DOHH2 (cell line): ENCODE measurements around the gene FOXK2.

Experiments
- EZH2phosphoT487 ChIP-seq: fragments of 200-600 bp; sonication (generic); IDR thresholded peaks from 2 replicates; pipeline ENCODE4 v1.6.1; 2017; ENCODE audit warnings: borderline replicate concordance, mild to moderate bottlenecking, antibody characterized with exemption, low read length, moderate library complexity, mixed read lengths
- TF ChIP-seq, protein P1 (sequence below): fragments of 200-600 bp; sonication (generic); IDR thresholded peaks from one replicate; pipeline ENCODE4 v1.5.1; 2014; ENCODE audit warnings: antibody characterized with exemption, mild to moderate bottlenecking, low read depth, low read length; ENCODE audit not compliant: poor library complexity, severe bottlenecking

GRCh38 chr17:82483204-82483660 is 36.3 kb upstream of the FOXK2 start:
- no peak for TF ChIP-seq EZH2phosphoT487
- TF ChIP-seq, protein P1, sequence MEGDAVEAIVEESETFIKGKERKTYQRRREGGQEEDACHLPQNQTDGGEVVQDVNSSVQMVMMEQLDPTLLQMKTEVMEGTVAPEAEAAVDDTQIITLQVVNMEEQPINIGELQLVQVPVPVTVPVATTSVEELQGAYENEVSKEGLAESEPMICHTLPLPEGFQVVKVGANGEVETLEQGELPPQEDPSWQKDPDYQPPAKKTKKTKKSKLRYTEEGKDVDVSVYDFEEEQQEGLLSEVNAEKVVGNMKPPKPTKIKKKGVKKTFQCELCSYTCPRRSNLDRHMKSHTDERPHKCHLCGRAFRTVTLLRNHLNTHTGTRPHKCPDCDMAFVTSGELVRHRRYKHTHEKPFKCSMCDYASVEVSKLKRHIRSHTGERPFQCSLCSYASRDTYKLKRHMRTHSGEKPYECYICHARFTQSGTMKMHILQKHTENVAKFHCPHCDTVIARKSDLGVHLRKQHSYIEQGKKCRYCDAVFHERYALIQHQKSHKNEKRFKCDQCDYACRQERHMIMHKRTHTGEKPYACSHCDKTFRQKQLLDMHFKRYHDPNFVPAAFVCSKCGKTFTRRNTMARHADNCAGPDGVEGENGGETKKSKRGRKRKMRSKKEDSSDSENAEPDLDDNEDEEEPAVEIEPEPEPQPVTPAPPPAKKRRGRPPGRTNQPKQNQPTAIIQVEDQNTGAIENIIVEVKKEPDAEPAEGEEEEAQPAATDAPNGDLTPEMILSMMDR, result no peak
